Measurements from ENCODE around the gene SLC34A1. TPM values are rescaled to one million over a fixed set of nuclear protein-coding genes. Genes with fewer than 3 reads are reported as not detected.

The SLC34A1 gene
- total and polyA plus RNA-seq, 2 of the 13 experiments (the other 11 are each of a cell fraction or from before 2014, with no cell fraction given): 0.03 to 0.20 TPM

GRCh38 chr5:177370488-177371119 lies 13.6 kb upstream of the SLC34A1 start (continued):
- no peak for TF ChIP-seq ZNF512B (CRISPR knock-in tag; IDR thresholded peaks at IDR 0.05; ENCODE audit: borderline replicate concordance)
- TF ChIP-seq ZNF724P (CRISPR knock-in tag; IDR thresholded peaks at IDR 0.05; ENCODE audit: borderline replicate concordance): 0 out of 2 replicates have a peak, but pooled peaks have one; percentile 62
- TF ChIP-seq KDM4B (CRISPR knock-in tag; IDR thresholded peaks at IDR 0.05): no peak
- TF ChIP-seq ZXDC (CRISPR knock-in tag; IDR thresholded peaks at IDR 0.05): no peak
- no peak for TF ChIP-seq ZNF572 (CRISPR knock-in tag; IDR thresholded peaks at IDR 0.05)
- no peak for TF ChIP-seq ZNF460 (CRISPR knock-in tag; IDR thresholded peaks at IDR 0.05; ENCODE audit: borderline replicate concordance)
- TF ChIP-seq NCOA2 (CRISPR knock-in tag; IDR thresholded peaks at IDR 0.05): 0 out of 2 replicates have a peak, but pooled peaks have one; percentile 28
- no peak for TF ChIP-seq ZNF232 (CRISPR knock-in tag; IDR thresholded peaks at IDR 0.05; ENCODE audit: borderline replicate concordance)
- TF ChIP-seq IRX3 (CRISPR knock-in tag; IDR thresholded peaks at IDR 0.05; ENCODE audit: borderline replicate concordance, low read depth): no peak; the same call in 1 of the 2 replicates
- TF ChIP-seq ZC3H4 (CRISPR knock-in tag; IDR thresholded peaks at IDR 0.05; ENCODE audit: borderline replicate concordance): no peak
- TF ChIP-seq ZNF639 (CRISPR knock-in tag; conservative IDR thresholded peaks at IDR 0.05): peak; percentile 61; the same call in 1 of the 2 replicates
- no peak for TF ChIP-seq ZNF264 (CRISPR knock-in tag; IDR thresholded peaks at IDR 0.05)
- TF ChIP-seq ZNF749 (CRISPR knock-in tag; IDR thresholded peaks at IDR 0.05; ENCODE audit: borderline replicate concordance): no peak; the same call in 1 of the 2 replicates
- no peak for TF ChIP-seq ZNF784 (CRISPR knock-in tag; IDR thresholded peaks at IDR 0.05; ENCODE audit: borderline replicate concordance)
- TF ChIP-seq LBX2 (CRISPR knock-in tag; IDR thresholded peaks at IDR 0.05; ENCODE audit: borderline replicate concordance): no peak
- TF ChIP-seq ARID3A (IDR thresholded peaks at IDR 0.05; ENCODE audit: low read depth, low read length): no peak
- TF ChIP-seq GABPA (IDR thresholded peaks at IDR 0.05; ENCODE audit: low read depth, low read length): no peak
- TF ChIP-seq GABPA (CRISPR knock-in tag; IDR thresholded peaks at IDR 0.05; ENCODE audit: low read depth): peak; percentile 47; the same call in 1 of the 2 replicates
- TF ChIP-seq MEF2D (CRISPR knock-in tag; IDR thresholded peaks at IDR 0.05): no peak
- no peak for TF ChIP-seq ZNF335 (CRISPR knock-in tag; IDR thresholded peaks at IDR 0.05)
